H4 (cell line): ENCODE results near the gene QPCT. TPM values are rescaled to one million over a fixed set of nuclear protein-coding genes. Genes with fewer than 3 reads are reported as not detected.
"Not testable (repeated sequence)": the region's sequence is repeated elsewhere in the genome, so short reads cannot be mapped to it uniquely, and the experiment has no call there.

ENCODE experiments used
- DNase-seq: peaks from one replicate; pipeline ENCODE4 v3.0.0-alpha.2; 2015; ENCODE audit warnings: low spot score
- total RNA-seq: library from RNA; depleted of rRNA; stranded (reverse); fragments of >200 nt; shearing (Covaris generic); gene quantifications from 2 replicates; pipeline ENCODE4 v1.2.3, GENCODE V29; 2014

Gene QPCT
- total RNA-seq, 1 experiment from 2014 or later: not detected

- peak; percentile 22 for DNase-seq
Observed at GRCh38 chr2:37389989-37390765, 45.7 kb downstream of the QPCT start.

DNA sequence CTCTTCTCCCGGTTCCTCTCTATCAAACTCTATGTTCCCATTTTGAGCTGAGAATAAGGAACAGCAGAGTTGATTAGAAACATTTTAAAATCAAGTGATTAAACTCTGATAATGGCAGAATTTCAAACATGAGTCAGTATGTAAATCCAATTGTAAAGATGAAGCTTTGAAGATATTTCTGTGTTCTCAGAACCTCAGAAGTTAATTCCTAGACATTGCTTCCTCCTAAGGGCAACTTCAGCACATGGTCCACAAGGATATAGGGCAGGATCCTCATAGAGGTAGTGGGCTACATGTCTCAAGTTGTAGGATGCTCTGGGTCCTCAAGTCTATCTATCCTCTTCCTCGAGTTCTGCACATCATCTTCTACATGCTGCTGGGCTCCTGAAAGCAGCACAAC lies 46.3 kb downstream of the QPCT start:
- DNase-seq: no peak

- DNase-seq: no peak
Observed at GRCh38 chr2:37391711-37392110, 47.3 kb downstream of the QPCT start.

DNA sequence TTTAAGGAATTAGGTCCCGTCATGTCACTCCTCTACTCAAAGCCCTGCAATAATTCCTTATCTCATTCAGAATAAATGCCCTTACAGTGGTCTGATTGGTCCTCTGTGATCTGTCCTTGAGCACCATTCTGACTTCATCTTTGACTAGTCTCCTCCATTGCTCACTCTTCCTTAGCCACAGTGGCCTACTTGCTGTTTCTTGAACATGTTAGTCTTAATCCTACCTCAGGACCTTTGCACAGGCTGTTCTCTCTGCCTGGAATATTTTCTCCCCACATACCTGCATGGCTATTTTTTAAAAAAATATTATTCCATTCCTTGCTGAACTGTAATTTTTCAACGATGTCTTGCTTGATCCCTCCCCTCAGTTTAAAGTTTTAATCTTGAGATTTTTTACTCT lies 48.0 kb downstream of the QPCT start:
- DNase-seq: no peak

GRCh38 chr2:37394263-37394662 lies 49.8 kb downstream of the QPCT start:
- DNase-seq: no peak

DNA sequence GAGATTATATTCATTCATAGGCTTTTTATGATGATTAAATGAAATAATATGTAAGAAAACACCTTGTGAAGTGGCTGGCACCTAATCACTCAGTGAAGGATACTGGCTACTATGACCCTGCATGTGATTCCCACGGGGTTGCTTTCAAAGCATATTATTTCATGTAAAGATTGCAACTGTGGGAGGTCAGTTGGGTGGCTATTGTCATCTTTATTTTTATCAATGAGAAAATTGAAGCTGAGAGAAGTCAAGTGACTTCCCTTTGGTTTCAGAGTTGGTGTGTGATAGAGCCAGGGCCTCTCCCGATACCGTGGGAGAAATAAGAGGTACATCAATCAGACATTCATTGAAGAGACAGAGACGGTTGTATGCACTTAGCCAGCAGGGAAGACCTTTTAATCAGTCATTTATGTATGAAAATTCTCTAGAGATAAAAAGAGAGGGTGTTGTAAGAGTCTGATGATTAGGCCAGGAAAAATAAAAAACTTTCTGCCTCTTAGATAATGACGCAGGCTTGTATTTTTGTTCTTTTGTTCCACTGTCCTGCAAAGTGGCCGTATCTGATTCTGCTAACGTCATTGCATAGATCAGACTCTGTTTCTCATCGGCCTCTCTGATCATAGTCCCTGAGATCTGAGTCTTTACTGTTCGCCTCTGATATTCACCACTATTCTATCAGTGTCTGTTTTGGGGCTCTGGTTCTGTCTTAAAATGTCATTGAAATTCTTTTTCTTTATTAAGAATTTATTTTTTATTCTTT lies 50.5 kb downstream of the QPCT start:
- no peak for DNase-seq

DNA sequence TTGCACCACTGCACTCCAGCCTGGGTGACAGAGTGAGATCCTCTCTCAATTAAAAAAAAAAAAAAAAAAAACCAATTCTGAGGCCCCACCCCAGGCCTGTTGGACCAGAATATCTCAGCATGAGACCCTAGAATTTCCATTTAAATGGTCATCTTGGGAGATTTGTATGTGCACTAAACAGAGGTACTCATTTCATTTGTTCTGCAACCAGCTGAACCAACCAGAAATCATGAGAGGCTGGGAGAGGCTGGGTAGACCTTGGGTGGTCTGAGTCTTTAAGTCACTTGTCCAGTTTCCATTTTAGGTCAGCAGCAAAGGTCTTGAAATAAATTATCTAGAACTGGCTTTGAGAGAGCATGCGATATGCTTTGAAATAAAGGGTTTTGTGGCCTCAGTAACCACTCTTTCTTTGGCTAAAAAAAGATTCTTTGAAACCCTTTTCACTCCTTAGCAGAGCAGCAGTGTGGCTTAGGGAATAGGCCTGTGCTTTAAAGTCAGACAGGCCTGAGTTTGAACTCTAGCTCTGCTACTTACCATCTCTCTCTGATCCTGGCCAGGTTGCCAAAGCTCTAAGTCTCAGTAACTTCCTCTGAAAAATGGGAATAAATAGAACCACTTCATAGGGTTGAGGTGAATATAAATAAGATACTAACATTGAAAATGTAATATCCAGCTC lies 52.6 kb downstream of the QPCT start:
- no peak for DNase-seq

DNA sequence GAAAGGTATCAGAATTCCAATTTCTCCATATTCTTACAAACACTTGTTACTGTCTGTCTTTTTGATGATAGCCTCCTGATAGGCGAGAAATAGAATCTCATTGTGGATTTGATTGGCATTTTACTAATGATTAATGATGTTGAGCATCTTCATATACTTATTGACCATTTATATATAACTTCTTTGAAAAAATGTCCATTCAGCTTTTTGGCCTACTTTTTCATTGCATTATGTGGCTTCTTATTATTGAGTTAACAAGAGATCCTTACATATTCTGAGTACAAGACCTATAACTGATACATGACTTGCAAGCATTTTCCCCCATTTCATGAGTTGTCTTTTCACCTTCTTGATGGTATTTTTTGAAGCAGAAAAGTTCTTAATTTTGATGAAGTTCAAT lies 54.6 kb downstream of the QPCT start:
- DNase-seq: no peak

DNA sequence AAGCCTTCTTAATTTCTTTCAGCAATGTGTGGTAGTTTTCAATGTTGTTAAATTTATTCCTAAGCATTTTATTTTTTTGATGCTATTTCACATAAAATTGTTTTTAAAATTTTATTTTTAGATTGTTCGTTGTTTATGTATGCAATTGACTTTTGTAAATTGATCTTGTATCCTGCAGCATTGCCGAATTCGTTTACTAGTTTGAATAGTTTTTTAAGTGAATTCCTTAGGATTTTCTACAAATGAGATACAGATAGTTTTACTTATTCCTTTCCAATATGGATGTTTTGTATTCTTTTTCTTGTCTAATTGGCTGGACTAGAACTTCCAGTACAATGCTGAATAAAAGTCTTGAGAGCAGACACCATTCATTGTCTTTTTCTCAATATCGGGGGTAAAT lies 55.6 kb downstream of the QPCT start:
- DNase-seq: no peak

DNA sequence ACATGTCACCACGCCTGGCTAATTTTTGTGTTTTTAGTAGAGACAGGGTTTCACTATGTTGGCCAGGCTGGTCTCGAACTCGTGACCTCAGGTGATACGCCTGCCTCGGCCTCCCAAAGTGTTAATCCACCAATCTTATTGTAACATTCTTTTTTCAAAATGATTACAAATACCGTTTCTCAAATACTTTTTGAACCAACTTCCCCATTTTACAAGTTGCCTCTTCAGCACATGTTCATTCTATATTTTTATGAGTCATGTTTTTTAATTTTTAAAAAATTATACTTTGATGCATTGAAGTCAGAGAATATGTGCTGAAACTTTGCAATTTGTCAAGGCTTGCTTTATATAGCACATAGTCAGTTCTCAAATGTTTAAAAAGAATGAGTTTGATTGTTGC lies 58.2 kb downstream of the QPCT start:
- DNase-seq: no peak

DNA sequence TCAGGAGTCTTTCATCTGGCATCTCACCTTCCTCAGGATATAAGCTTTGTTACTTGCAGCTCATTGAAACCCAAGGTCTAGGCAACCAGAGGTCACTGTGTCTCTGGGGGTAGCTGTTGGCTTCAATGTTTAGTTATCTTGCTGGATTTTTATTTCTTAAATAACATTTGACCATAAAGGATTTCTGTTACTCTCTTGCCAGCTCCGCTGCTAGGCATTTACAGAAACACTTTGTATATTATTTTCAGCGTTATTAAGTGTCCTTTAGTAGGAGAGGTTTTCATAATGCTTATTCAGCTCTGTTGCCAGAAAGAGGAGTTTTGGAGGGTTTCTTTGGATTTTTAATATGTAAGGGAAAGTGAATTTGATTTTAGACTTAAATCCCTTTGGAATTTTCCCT lies 61.4 kb downstream of the QPCT start:
- DNase-seq: no peak

- no peak for DNase-seq
Observed at GRCh38 chr2:37412231-37412630, 67.8 kb downstream of the QPCT start.

- DNase-seq: not testable (repeated sequence)
Observed at GRCh38 chr2:37413911-37414469, 69.6 kb downstream of the QPCT start.

DNA sequence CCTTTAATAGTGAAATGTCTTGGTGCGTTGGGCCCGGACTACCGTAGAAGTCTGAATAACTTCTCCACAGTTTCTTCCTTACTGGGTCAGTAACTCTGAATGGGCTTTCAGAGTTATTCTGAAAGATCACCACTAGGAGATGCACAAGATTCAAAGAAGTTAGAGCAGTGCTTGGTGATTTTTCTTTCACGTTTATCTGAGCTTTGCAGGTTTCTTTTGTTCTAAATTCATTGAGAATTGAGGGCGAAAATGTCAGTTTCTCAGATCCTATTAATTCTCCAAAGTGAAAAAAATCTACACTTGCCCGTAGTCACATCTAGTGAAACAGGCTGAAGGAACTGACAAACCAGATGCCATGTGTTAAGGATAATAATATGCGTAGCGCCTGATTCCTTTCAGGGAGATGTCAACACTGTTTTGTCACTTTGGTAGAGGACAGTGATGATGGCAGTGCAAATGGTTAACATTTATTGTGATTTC lies 70.1 kb downstream of the QPCT start:
- peak; percentile 16 for DNase-seq

DNA sequence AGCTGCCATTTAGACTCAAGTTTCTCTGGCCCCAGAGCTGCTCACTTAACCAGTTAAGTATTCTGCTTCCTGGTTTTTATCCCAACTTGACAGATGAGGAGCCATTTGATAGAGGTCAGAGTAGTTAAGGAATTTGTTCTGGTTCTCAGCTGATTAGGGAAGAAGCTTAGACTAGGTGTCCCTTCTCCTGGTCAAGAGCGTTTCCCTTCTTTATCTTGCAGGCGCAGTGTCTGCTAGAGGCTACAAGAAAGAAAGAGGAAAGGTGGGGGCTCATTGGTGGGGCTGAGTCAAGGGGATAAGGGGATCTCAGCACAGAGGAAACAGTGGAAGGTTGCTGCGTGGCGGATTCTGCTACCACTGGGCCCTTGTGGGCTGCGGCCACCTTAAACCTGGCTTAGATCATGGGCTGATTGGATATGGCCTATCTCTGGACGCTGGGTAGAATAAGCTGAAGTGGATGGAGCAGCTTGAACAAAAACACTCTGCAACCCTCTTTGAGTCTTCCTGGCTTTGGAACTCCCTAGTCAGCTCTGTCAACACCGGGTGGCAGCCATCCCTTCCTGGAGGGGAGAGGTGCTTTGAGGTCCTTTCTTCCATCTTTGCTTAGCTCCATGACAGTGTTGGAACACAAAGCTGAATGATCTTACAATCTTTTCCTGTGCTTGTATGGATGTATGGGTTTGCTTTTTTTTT lies 70.8 kb downstream of the QPCT start:
- peak; percentile 12 for DNase-seq

- DNase-seq: no peak
Observed at GRCh38 chr2:37417321-37417720, 72.9 kb downstream of the QPCT start.

DNA sequence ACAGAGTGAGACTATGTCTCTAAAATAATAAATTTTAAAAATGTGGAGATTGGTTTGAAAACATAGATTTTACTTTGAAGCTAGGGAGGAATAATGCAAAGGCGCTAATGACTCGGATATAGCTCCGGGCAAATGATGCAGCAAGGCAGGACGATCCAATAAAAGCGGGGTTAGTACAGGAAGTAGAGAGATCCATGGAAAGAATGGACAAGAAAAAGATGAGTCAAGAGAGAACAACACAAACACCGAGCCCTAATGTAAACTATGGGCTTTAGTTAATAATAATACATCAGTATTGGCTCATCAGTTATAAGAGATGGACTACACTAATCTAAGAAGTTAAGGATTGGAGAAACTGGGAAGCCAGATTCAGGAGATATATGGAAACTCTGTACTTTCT lies 74.5 kb downstream of the QPCT start:
- no peak for DNase-seq

GRCh38 chr2:37421686-37422085 lies 77.3 kb downstream of the QPCT start:
- no peak for DNase-seq

DNA sequence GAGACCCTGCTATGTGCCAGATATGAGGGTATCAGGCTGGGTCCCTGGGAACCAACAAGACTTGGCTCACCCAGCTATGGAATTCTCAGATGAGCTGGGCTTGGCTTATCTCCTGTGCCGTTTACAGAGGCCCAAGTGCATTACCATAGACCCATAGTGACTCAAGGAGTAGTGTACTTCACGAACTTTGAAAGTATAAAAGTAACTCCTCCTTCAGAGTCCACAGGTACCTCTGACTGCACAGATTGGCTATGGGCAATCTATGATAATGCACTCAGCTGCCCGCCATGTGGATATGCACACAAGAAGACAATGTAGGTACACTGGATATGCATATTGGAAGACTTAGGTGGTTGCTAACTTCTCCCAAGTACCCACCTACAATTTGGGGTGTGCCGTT lies 78.4 kb downstream of the QPCT start:
- DNase-seq: no peak
